Endothelial cell of umbilical vein (primary cell): Measurements from ENCODE around the gene XYLT1. TPM values are rescaled to one million over a fixed set of nuclear protein-coding genes. Genes with fewer than 3 reads are reported as not detected.

Experiments used
- BruUV-seq: library from RNA; stranded (reverse); fragments of 400-500 nt; replicated peaks from 2 replicates; lab custom pipeline; 2021; lab: Mats Ljungman, UMichigan
- CTCF ChIA-PET: fragments of 300-600, 350-600 bp; sonication (Branson Sonifier 250); formaldehyde crosslinking; loops from one replicate; lab custom pipeline; 2021; ENCODE audit warnings: antibody characterized with exemption, inconsistent platforms; lab: Charles Lee
- POLR2A ChIA-PET: fragments of 300-600, 350-600 bp; sonication (Branson Sonifier 250); formaldehyde crosslinking; loops from one replicate; lab custom pipeline; 2021; ENCODE audit warnings: antibody characterized with exemption, inconsistent platforms; lab: Charles Lee
- DNase-seq: peaks from one replicate; pipeline ENCODE4 v3.0.0-alpha.2; 2011; ENCODE audit warnings: low read depth, low spot score
- FAIRE-seq: peaks from 2 replicates; lab custom pipeline; 2011; peaks lifted over from hg19 to GRCh38; lab: Jason Lieb, UNC
- H2AFZ ChIP-seq: 2 replicates; pipeline ENCODE4 v1.6.0; 2012; ENCODE audit warnings: low read depth, low read length, control low read depth, inconsistent platforms
- H3K27ac ChIP-seq: 2 replicates; pipeline ENCODE4 v1.5.1; 2011; ENCODE audit warnings: low read depth, mild to moderate bottlenecking, control low read depth, low read length, moderate library complexity; ENCODE audit not compliant: insufficient read depth
- H3K27me3 ChIP-seq, 2 experiments: 2 replicates each; pipeline versions ENCODE4 v1.6.0 to v1.6.1; 2011; ENCODE audit warnings: low read length in 2 of 2, mixed read lengths in 1 of 2; ENCODE audit not compliant: control insufficient read depth in 2 of 2, insufficient read depth in 2 of 2
- H3K36me3 ChIP-seq, 2 experiments: 2 replicates in 1 of 2; 3 replicates in 1 of 2; pipeline ENCODE4 v1.5.1; 2011; ENCODE audit warnings: low read length in 2 of 2, mild to moderate bottlenecking in 1 of 2, moderate library complexity in 1 of 2; ENCODE audit not compliant: control insufficient read depth in 2 of 2, insufficient read depth in 2 of 2; ENCODE audit errors: extremely low read depth in 1 of 2
- H3K4me1 ChIP-seq: 3 replicates; pipeline ENCODE4 v1.5.1; 2011; ENCODE audit warnings: mild to moderate bottlenecking, low read length; ENCODE audit not compliant: control insufficient read depth, insufficient read depth; ENCODE audit errors: extremely low read depth
- H3K4me2 ChIP-seq: 2 replicates; pipeline ENCODE4 v1.6.1; 2011; ENCODE audit warnings: low read length, control low read depth, mixed read lengths; ENCODE audit not compliant: insufficient read depth
- H3K4me3 ChIP-seq, 3 experiments: fragments of 200-600 bp in 1 of 3; sonication (generic), shearing (Covaris generic) in 1 of 3; replicated peaks in 1 of 3; 2 replicates each; pipeline ENCODE4 v1.5.1; 2011 to 2016; ENCODE audit warnings: control low read depth in 3 of 3, low read length in 3 of 3, mild to moderate bottlenecking in 2 of 3, inconsistent platforms in 1 of 3, low read depth in 1 of 3, moderate library complexity in 1 of 3; ENCODE audit not compliant: insufficient read depth in 1 of 3
- H3K79me2 ChIP-seq: 2 replicates; pipeline ENCODE4 v1.6.0; 2012; ENCODE audit warnings: low read length, inconsistent platforms; ENCODE audit not compliant: control insufficient read depth, insufficient read depth
- H3K9ac ChIP-seq: replicated peaks from 2 replicates; pipeline ENCODE3; 2011; ENCODE audit warnings: low read length, control low read depth; ENCODE audit not compliant: insufficient read depth; ENCODE audit errors: extremely low read depth
- H3K9me1 ChIP-seq: replicated peaks from 3 replicates; pipeline ENCODE4 v1.6.0; 2011; ENCODE audit warnings: mild to moderate bottlenecking, low read length; ENCODE audit not compliant: control insufficient read depth, insufficient read depth; ENCODE audit errors: extremely low read depth
- H3K9me3 ChIP-seq: replicated peaks from 2 replicates; pipeline ENCODE4 v1.5.1; 2012; ENCODE audit warnings: low read length, inconsistent platforms; ENCODE audit not compliant: control insufficient read depth, insufficient read depth
- H4K20me1 ChIP-seq: replicated peaks from 2 replicates; pipeline ENCODE3; 2011; ENCODE audit warnings: mild to moderate bottlenecking, low read length; ENCODE audit not compliant: control insufficient read depth, insufficient read depth; ENCODE audit errors: extremely low read depth
- CTCF ChIP-seq, 2 donors: IDR thresholded peaks; 1 replicate in 1 of 2; 2 replicates in 1 of 2; pipeline ENCODE4 v1.5.1; 2011; ENCODE audit warnings: low read length in 2 of 2, mild to moderate bottlenecking in 2 of 2, moderate library complexity in 2 of 2, control low read depth in 1 of 2, inconsistent platforms in 1 of 2, low read depth in 1 of 2; ENCODE audit not compliant: insufficient read depth in 1 of 2; ENCODE audit errors: extremely low read depth in 1 of 2
- EZH2 ChIP-seq: IDR thresholded peaks from 2 replicates; pipeline ENCODE4 v1.6.1; 2012; ENCODE audit warnings: borderline replicate concordance, low read depth, mild to moderate bottlenecking, moderate library complexity, low read length, inconsistent platforms; ENCODE audit not compliant: severe bottlenecking
- FOS ChIP-seq: IDR thresholded peaks from 2 replicates; pipeline ENCODE4 v1.6.1; 2011; ENCODE audit warnings: mild to moderate bottlenecking, low read length, moderate library complexity, borderline replicate concordance; ENCODE audit not compliant: insufficient read depth
- GATA2 ChIP-seq: IDR thresholded peaks from 2 replicates; pipeline ENCODE4 v1.7.0; 2011; ENCODE audit warnings: low read depth, mild to moderate bottlenecking, moderate library complexity, mixed read lengths, low read length; ENCODE audit not compliant: insufficient read length, insufficient read depth
- JUN ChIP-seq: IDR thresholded peaks from 2 replicates; pipeline ENCODE4 v1.6.1; 2011; ENCODE audit warnings: borderline replicate concordance, low read depth; ENCODE audit not compliant: insufficient read length, insufficient read depth
- MAX ChIP-seq: IDR thresholded peaks from 2 replicates; pipeline ENCODE4 v1.6.1; 2011; ENCODE audit not compliant: insufficient read depth, insufficient read length
- MYC ChIP-seq: IDR thresholded peaks from one replicate; pipeline ENCODE4 v1.6.1; 2011; ENCODE audit warnings: mild to moderate bottlenecking, low read depth, low read length
- POLR2AphosphoS5 ChIP-seq: IDR thresholded peaks from 2 replicates; pipeline ENCODE4 v1.6.1; 2012; ENCODE audit warnings: low read depth, mild to moderate bottlenecking, control low read depth, low read length, moderate library complexity; ENCODE audit not compliant: insufficient read depth
- dilution Hi-C: fragments of 300-500 bp; cut with MboI; formaldehyde crosslinking; loops from one replicate; pipeline ENCODE4 v1.15.0; 2019; ENCODE audit warnings: low sequenced_read_pairs; ENCODE audit not compliant: extremely low pct_ligation_motif_present
- intact Hi-C: fragments of 100-400 bp; cut with micrococcal nuclease; formaldehyde crosslinking; loops from one replicate; pipeline ENCODE4 v1.10.0; 2022
- polyA plus RNA-seq, 4 experiments: library from polyadenylated mRNA; depleted of rRNA in 3 of 4; stranded (reverse) in 3 of 4; unstranded in 1 of 4; fragments of >200 nt; gene quantifications; 2 replicates each; pipeline versions ENCODE4 v1.2.1 to v1.2.3, GENCODE V29; 2011 to 2012; ENCODE audit warnings: missing spikeins in 1 of 4
- total RNA-seq: library from RNA; stranded (reverse); gene quantifications from 2 replicates; pipeline ENCODE4 v1.2.3, GENCODE V29; 2021

XYLT1 gene
- total and polyA plus RNA-seq, 2 donors (not counting 3 experiments of a cell fraction or from before 2014, with no cell fraction given), result 0.63 to 2.9 TPM

- H4K20me1 ChIP-seq, result no peaks in the 10 kb centered on the region
- H3K4me1 ChIP-seq, result no peaks in the 10 kb centered on the region
- no peaks in the 10 kb centered on the region for H3K36me3 ChIP-seq
- CTCF ChIA-PET, result no interaction called here
- H3K9me1 ChIP-seq, result no peaks in the 10 kb centered on the region
- POLR2A ChIA-PET, result no interaction called here
- no peak overlapping the region for H2AFZ ChIP-seq
- no peaks in the 10 kb centered on the region for H3K9me3 ChIP-seq
- intact Hi-C loops, result no loop called here
- H3K27ac ChIP-seq, result no peak overlapping the region
- H3K4me2 ChIP-seq, result no peak overlapping the region
- H3K27me3 ChIP-seq, result no peaks in the 10 kb centered on the region
- no peak for DNase-seq
- no peak for TF ChIP-seq MYC
- no peak for TF ChIP-seq GATA2
- H3K4me3 ChIP-seq, result no peak overlapping the region
- dilution Hi-C loops, result no loop called here
- BruUV-seq, result no TSS peak
- FAIRE-seq, result no peak
- H3K9ac ChIP-seq, result no peak overlapping the region
- H3K79me2 ChIP-seq, result no peaks in the 10 kb centered on the region
Measured at GRCh38 chr16:17070882-17071592, 399.7 kb downstream of the XYLT1 start.

GRCh38 chr16:17069681-17070080, 401.1 kb downstream of the XYLT1 start:
- Histone ChIP-seq H3K36me3 (no peaks in the 10 kb centered on the region), H3K9me3 (peaks cover 2% of the 10 kb centered on the region), H3K9ac (no peak overlapping the region), H3K27ac (no peak overlapping the region), H3K4me2 (no peak overlapping the region), H3K79me2 (no peaks in the 10 kb centered on the region), H4K20me1 (no peaks in the 10 kb centered on the region), H3K27me3 (no peaks in the 10 kb centered on the region), H3K4me1 (no peaks in the 10 kb centered on the region), H3K9me1 (no peaks in the 10 kb centered on the region), H2AFZ (no peak overlapping the region), H3K4me3 (no peak overlapping the region)
- intact Hi-C loops, result no loop called here
- no TSS peak for BruUV-seq
- DNase-seq, result no peak
- no peak for FAIRE-seq
- no peak for TF ChIP-seq CTCF (IDR thresholded peaks at IDR 0.05; ENCODE audit: extremely low read depth in 1 of 2, insufficient read depth in 1 of 2, low read depth in 1 of 2, low read length in 2 of 2)
- no peak for TF ChIP-seq MYC
- TF ChIP-seq FOS, result no peak
- no peak for TF ChIP-seq POLR2AphosphoS5
- TF ChIP-seq MAX, result no peak
- TF ChIP-seq GATA2, result no peak
- no peak for TF ChIP-seq JUN
- no peak for TF ChIP-seq EZH2
- dilution Hi-C loops, result no loop called here
- ChIA-PET POLR2A (no interaction called here), CTCF (no interaction called here)
